HG03354 (cell line): ENCODE results near the gene TRAP1.
"Not testable (repeated sequence)": the region's sequence is repeated elsewhere in the genome, so short reads cannot be mapped to it uniquely, and the experiment has no call there.

Source experiments
- ATAC-seq: cut with Tn5 transposase; IDR thresholded peaks from one replicate; pipeline ENCODE4 v1.9.1; 2021; ENCODE audit warnings: mild to moderate bottlenecking; ENCODE audit not compliant: unreplicated experiment, poor library complexity, severe bottlenecking

TRAP1 gene

GRCh38 chr16:3677994-3678393 lies 39.3 kb downstream of the TRAP1 start:
- no peak for ATAC-seq

- ATAC-seq = no peak
Observed at GRCh38 chr16:3675601-3676130, 41.7 kb downstream of the TRAP1 start.

- no peak for ATAC-seq
Observed at GRCh38 chr16:3674513-3675295, 42.6 kb downstream of the TRAP1 start.

- no peak for ATAC-seq
Observed at GRCh38 chr16:3673676-3674377, 43.5 kb downstream of the TRAP1 start.

- ATAC-seq = no peak
Observed at GRCh38 chr16:3673201-3673600, 44.1 kb downstream of the TRAP1 start.

GRCh38 chr16:3672571-3673041 lies 44.7 kb downstream of the TRAP1 start:
- no peak for ATAC-seq

GRCh38 chr16:3671424-3671823 lies 45.9 kb downstream of the TRAP1 start:
- no peak for ATAC-seq

GRCh38 chr16:3670711-3671110 lies 46.6 kb downstream of the TRAP1 start:
- ATAC-seq = no peak

- no peak for ATAC-seq
Observed at GRCh38 chr16:3669082-3669481, 48.2 kb downstream of the TRAP1 start.

- ATAC-seq = no peak
Observed at GRCh38 chr16:3668626-3669025, 48.7 kb downstream of the TRAP1 start.

GRCh38 chr16:3665508-3665907 lies 51.8 kb downstream of the TRAP1 start:
- no peak for ATAC-seq

GRCh38 chr16:3664187-3664896 lies 53.0 kb downstream of the TRAP1 start:
- no peak for ATAC-seq

- ATAC-seq = no peak
Observed at GRCh38 chr16:3662601-3663000, 54.7 kb downstream of the TRAP1 start.

GRCh38 chr16:3661922-3662321 lies 55.4 kb downstream of the TRAP1 start:
- no peak for ATAC-seq

GRCh38 chr16:3661311-3661710 lies 56.0 kb downstream of the TRAP1 start:
- no peak for ATAC-seq

GRCh38 chr16:3659251-3659650 lies 58.1 kb downstream of the TRAP1 start:
- ATAC-seq = no peak

GRCh38 chr16:3656491-3657468 lies 60.5 kb downstream of the TRAP1 start:
- ATAC-seq = no peak

GRCh38 chr16:3656160-3656490 lies 61.2 kb downstream of the TRAP1 start:
- ATAC-seq = not testable (repeated sequence)

- ATAC-seq = no peak
Observed at GRCh38 chr16:3655396-3656159, 61.7 kb downstream of the TRAP1 start.
